Measurements from ENCODE around the gene UPK1B.
"Not testable (repeated sequence)": the region's sequence is repeated elsewhere in the genome, so short reads cannot be mapped to it uniquely, and the experiment has no call there.

Gene UPK1B

DNA sequence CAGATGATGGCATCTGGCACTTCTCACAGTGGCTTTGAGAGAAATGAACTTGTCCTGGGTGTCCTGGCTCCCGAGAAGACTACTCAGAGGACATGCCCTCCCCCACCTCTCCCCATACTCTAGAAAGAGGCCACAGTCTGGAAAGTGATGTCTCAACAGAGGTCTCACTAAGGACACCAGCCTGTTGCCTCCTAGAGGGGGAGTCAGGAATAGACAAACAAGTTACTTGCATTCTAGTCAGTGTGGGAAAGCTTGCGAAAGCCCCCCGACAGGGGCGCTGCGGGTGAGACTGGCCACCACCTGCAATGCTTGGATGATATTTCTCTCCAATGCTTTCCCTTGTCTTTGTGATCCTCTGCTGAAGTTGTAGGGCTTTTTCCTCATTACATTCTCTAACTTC is 50.1 kb downstream of the UPK1B start:
- no peak for DNase-seq (ENCODE audit: low read depth, low spot score)

DNA sequence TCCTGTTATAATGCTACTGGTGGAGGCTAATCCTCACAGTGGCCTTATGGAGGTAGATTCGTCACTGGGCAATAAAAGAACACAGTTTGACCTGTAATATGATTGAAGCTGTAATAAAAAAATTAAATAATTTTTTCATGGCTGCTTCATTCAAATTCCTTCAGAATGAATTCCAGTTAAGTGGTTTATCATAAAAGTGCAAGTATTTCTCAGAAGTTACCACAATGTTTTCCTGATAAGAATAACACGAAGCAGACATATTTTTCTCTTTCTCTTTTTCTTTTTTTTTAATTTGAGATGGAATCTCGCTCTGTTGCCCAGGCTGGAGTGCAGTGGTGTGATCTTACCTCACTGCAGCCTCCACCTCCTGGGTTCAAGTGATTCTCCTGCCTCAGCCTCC is 51.7 kb downstream of the UPK1B start:
- no peak for DNase-seq (ENCODE audit: low read depth, low spot score)

DNA sequence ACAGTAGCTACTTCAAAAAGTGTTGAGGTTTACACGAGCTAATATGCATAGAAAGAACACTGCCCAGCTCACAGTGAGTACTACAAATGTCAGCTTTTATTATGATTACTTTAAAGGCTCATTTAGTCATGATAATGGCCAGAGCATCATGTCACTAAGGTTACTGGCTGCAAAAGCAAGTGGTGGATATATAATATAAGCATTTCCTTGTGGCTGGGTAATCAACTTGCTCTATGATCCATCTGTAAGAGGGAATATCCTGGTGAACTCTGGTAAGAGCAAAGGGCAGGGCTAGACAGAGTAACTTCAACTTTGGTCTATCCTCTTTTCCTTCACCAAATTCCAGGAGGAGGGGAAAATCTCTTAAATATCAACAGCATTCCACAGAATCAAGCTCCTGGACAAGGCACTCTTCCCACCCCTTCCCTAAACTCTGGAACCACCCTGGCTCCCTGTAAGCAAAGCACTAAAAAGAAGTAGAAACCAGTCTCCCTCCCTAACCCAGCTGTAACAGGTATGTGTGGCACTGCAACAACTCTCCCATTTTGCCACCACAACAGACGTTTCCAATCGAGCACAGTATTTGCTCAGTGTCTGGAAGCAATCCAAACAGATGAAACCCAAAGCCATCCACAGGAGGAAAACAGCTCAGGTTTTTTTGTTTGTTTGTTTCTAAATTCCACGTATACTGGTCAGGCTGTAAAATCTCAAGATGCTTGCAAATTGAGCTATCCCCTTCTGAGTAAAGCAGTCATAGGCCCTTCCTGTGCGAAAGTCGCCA is 53.9 kb downstream of the UPK1B start:
- no peak for DNase-seq (ENCODE audit: low read depth, low spot score)

- DNase-seq (ENCODE audit: low read depth, low spot score): no peak
These were observed 55.2 kb downstream of the UPK1B start for GRCh38 chr3:119228373-119229145.

- no peak for DNase-seq (ENCODE audit: low read depth, low spot score)
These were observed 55.8 kb downstream of the UPK1B start for GRCh38 chr3:119229190-119229589.

DNA sequence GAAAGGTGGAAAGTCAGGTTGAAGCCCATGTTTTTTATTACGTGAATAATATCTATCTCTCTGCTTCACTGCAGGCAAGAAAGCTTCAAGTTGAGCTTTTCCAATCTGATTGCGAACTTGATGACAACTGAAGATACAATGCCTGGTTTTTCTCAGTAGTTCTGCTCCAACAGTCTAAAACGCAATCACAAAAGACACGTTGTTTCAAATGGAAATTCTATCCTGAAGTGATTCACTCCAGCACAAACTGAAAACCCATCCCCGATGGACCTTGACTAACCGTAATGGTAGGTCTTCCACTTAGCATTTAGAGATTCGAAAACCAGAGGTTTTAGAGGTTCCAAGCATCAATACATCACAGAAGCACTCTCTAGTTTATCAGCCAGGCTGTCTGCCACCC is 56.7 kb downstream of the UPK1B start:
- no peak for DNase-seq (ENCODE audit: low read depth, low spot score)

- no peak for DNase-seq (ENCODE audit: low read depth, low spot score)
These were observed 57.3 kb downstream of the UPK1B start for GRCh38 chr3:119230745-119231144.

GRCh38 chr3:119234610-119235009 is 61.2 kb downstream of the UPK1B start:
- DNase-seq (ENCODE audit: low read depth, low spot score): no peak

DNA sequence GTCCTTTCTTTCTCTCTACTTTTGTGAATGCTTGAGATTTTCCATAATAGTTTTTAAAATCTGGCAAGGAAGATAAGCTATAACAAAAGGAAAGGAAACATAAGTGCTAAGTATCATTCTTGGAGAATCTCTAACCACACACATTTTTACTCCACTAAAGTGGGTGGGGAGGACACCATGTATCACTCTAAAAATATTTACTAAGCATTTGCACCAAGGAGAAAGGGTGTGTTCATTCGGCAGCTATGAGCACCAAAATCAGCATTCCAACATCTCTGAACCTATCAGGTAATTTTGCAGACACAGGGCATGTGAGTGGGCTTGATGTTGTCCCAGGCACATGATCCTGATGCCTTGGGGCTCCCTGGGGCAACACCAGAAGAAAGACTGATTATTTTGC is 61.8 kb downstream of the UPK1B start:
- peak; percentile 37 for DNase-seq (ENCODE audit: low read depth, low spot score)

- DNase-seq (ENCODE audit: low read depth, low spot score): no peak
These were observed 63.4 kb downstream of the UPK1B start for GRCh38 chr3:119236756-119237155.

- DNase-seq (ENCODE audit: low read depth, low spot score): no peak
These were observed 63.9 kb downstream of the UPK1B start for GRCh38 chr3:119237299-119237698.

DNA sequence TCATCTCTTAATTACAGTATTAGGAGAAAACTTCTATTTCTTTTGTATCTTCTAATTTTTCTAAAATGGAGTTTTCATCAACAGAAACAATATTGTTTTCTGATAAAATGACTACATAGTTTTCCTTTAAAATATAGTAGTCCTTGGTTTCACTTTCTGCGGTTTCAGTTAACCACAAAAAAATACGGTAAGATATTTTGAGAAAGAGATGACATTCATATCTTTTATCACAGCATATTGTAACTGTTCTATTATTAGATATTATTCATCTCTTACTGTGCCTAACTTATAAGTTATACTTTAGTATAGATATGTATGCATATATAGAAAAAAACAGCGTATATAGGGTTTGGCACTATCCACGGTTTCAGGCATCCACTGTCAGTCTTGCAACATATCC is 65.0 kb downstream of the UPK1B start:
- DNase-seq (ENCODE audit: low read depth, low spot score): no peak

GRCh38 chr3:119239206-119239820 is 65.9 kb downstream of the UPK1B start:
- no peak for DNase-seq (ENCODE audit: low read depth, low spot score)

- DNase-seq (ENCODE audit: low read depth, low spot score): no peak
These were observed 66.7 kb downstream of the UPK1B start for GRCh38 chr3:119240101-119240590.

DNA sequence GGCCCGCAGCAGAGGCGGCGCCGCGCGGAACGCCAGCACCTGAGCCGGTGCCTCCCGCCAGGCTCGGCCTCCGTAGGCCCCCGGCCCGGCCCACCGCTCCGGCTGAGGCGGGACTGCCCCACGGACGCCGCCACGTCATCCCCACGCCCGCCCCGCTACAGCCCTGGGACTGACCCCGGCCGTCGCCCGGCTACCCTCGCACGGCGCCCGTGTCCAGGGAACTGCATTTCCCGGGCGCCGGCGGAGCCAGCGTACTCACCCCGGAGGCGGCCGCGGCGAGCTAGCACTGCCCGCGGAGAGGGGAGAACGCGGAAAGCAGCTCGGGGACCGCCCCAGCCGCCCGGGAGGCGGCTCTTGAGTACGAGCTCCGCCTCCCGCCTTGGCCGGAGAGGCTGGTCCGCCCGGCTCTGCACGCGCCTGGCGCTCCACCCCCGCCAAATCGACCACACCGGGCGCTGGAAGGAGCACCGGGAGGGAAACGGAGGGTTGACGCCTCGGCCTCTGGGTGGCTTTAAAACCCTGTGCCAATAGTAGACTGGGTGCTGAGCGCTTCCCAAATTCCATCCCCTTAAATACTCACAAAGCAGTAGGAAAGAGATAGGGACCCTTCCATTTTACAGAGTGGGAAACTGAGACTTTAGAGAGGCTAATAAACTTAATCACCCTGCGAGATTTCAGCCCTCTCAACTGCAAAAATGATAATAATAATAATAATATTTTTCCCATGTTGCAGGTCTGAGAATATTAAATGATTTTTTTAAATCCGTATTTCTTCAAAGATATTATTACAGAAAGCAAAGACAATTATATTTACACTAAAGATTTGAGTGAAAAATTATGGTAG is 67.4 kb downstream of the UPK1B start, which contains the start of gene B4GALT4:
B4GALT4 (minus strand) TSS at position 288 of the 844 bp plus-strand sequence. CDS start 10,779 bp downstream, outside the sequence.
- peak; percentile 95 for DNase-seq (ENCODE audit: low read depth, low spot score)

GRCh38 chr3:119242387-119243057 is 69.1 kb downstream of the UPK1B start:
- not testable (repeated sequence) for DNase-seq (ENCODE audit: low read depth, low spot score)

DNA sequence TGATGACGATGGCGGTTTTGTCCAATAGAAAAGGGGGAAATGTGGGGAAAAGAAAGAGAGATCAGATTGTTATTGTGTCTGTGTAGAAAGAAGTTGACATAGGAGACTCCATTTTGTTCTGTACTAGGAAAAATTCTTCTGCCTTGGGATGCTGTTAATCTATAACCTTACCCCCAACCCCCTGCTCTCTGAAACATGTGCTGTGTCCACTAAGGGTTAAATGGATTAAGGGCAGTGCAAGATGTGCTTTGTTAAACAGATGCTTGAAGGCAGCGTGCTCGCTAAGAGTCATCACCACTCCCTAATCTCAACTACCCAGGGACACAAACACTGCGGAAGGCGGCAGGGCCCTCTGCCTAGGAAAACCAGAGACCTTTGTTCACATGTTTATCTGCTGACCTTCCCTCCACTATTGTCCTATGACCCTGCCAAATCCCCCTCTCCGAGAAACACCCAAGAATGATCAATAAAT is 69.7 kb downstream of the UPK1B start:
- DNase-seq (ENCODE audit: low read depth, low spot score): not testable (repeated sequence)

DNA sequence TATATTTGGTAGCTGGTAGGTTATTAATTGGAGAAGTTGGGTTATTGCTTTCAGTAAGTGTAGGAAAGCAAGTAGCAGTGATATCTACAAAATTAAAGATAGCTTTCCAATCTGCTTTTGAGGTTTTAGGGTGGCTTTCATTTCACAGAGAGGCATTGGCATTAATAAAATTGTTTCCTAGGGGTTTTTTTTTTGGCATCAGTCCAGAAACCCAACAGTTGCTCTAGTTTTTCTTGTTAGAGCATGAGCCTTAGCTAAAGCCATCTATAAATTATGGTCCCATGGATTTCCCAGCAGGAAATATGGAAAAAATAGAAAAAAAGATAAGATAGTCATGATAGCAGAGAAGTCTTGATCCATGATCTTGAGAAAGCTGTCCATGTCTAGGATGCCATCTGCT is 70.3 kb downstream of the UPK1B start:
- no peak for DNase-seq (ENCODE audit: low read depth, low spot score)

GRCh38 chr3:119245778-119246177 is 72.4 kb downstream of the UPK1B start:
- no peak for DNase-seq (ENCODE audit: low read depth, low spot score)
